ENCODE results near the gene SORCS2.

The SORCS2 gene

GRCh38 chr4:7464259-7464655, 271.9 kb downstream of the SORCS2 start:
- DNase-seq = no peak

DNA sequence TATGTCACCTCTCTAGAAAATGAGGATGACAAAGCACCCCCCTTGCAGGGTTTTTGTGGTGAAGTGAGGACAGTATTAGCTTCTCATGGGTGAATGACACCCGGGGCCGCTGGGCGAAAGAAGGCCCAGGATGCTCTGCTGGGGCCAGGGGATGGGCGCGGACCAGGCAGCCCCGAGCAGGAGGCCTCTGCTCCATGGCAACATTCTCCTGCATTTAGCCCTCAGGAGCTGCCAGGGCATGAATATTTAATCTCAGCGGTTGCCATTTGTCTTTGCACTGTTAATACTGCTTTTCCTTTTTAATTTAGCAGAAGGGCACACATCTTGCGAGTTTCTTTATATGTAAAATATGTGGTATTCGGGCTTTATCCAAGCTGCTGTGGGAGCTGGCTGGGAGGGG, 272.7 kb downstream of the SORCS2 start:
- no peak for DNase-seq

- no peak for DNase-seq
Observed at GRCh38 chr4:7466215-7466614, 273.9 kb downstream of the SORCS2 start.

DNA sequence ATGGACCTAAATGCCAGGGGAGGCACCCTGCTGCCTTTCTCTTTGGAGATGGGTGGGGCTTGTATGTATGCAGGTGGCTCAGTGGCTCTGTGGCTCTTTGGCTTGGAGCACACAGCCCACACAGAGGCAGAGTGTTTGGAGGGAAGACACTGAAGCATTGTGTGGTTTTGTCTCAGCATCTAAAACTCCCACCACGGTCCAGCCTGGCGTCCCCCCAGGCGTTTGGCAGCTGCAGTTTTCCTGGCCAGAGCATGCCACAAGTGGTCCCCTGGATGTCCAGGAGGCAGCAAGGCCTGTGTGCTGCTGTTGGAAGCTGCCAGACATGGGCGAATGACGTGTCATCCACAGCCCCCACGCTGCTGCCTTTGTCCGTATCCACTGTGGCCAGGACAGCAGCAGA, 274.6 kb downstream of the SORCS2 start:
- no peak for DNase-seq

DNA sequence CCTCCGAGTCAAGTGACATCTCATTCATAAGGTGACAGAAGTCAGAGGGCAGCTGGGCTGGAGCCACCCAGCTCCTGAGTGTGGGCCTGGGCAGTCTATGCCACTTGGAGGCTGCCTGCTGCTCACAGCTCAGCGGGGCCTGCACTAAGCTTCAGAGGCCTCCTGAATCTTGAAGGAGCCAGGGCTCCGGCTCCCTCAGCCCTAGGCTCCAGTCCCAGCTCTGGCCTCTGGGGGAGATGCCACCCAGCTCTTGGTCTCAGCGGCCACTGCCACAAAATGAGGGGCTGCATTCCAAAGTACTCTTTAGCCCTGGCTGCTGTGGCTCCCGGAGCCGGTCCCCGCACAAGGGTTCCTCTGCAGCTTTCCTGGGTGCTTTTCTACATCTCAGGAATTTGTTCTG, 275.1 kb downstream of the SORCS2 start:
- DNase-seq = no peak

- no peak for DNase-seq
Observed at GRCh38 chr4:7469023-7469422, 276.7 kb downstream of the SORCS2 start.

DNA sequence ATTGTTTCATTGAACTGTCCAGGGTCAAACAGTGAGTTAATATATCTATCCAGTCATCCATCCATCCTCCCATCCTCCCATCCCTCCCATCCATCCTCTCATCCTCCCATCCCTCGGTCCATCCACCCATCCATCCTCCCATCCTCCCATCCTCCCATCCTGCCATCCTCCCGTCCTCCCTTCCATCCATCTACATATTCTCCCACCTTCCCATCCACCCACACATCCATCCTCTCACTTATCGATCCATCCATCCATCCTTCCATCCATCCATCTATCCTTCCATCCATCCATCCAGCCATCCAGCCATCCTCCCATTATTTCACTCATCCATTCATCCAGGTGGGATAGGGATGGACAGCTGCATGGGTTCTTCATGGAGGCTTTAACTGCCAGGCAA, 277.8 kb downstream of the SORCS2 start:
- no peak for DNase-seq

DNA sequence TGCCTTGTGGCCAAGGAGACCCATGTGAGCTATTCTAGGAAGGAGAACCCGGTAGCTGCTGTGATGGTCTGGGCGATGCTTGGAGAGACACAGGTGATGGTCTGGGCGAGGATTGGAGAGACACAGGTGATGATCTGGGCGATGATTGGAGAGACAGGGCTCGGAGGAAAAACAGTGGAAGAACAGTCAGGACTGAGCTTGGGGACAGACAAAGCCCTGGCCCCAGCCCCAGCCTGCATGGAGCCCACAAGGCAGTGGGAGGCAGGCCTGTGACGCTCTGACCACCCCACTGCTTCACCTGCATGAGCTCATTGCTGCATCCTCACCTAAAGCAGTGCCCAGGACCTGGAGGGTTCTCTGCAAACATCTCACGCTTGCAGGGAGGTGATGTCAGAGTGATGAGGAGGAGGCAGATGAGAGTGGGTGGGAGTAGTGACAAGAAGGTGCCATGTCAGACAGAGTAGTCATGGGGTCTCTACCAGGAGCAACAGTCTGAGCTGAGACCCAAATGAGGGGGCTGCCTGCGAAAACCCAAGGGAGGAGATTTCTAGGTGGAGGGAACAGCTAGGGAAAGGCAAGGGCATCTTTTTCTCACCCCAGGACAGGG, 278.3 kb downstream of the SORCS2 start:
- DNase-seq = no peak

- no peak for DNase-seq
Observed at GRCh38 chr4:7472442-7473013, 280.2 kb downstream of the SORCS2 start.

GRCh38 chr4:7473081-7473480, 280.7 kb downstream of the SORCS2 start:
- no peak for DNase-seq

DNA sequence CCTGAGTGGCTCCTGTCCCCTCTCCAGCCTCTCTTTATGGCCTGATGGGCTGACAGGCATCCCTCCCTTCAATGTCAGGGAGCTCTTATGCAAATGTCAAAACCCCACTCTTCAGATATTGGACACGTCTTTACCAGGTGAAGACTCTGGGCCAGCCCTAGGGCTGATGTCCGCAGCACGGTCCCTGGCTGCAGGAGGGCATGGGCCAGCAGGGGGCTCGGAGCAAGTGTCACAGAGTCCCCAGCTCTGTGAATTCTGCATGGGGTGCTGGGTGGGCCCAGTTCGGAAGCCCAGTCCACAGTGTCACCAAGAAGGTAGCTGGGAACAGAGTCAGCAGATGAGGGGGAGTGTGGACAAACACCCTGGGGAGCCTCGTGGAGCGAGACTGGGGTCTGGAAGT, 282.0 kb downstream of the SORCS2 start:
- DNase-seq = no peak

GRCh38 chr4:7475207-7475606, 282.9 kb downstream of the SORCS2 start:
- no peak for DNase-seq

- no peak for DNase-seq
Observed at GRCh38 chr4:7476820-7477219, 284.5 kb downstream of the SORCS2 start.

GRCh38 chr4:7477695-7478094, 285.4 kb downstream of the SORCS2 start:
- DNase-seq = no peak

- no peak for DNase-seq
Observed at GRCh38 chr4:7478665-7479064, 286.3 kb downstream of the SORCS2 start.

DNA sequence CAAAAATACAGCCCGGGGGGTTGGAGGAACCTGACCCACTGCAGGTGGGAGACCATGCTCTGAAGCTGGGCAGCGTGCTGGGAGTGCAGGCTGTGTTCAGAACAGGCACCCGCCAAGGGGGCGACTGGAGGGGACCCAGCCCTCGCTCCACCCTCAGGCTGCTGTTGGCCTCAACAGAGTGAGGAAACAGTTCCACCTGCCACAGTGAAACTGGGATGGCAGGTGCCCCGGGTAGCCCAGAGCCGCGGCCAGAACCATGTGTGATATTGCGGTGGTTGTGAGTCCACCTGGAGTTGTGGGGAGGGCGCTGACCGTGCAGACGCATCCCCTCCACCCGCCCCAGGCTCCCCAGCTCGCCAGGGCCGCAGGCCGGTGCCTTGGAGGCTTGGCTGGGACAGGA, 288.1 kb downstream of the SORCS2 start:
- no peak for DNase-seq

GRCh38 chr4:7481227-7481626, 288.9 kb downstream of the SORCS2 start:
- DNase-seq = no peak

- no peak for DNase-seq
Observed at GRCh38 chr4:7485096-7485495, 292.8 kb downstream of the SORCS2 start.

GRCh38 chr4:7486101-7486500, 293.8 kb downstream of the SORCS2 start:
- DNase-seq = no peak

DNA sequence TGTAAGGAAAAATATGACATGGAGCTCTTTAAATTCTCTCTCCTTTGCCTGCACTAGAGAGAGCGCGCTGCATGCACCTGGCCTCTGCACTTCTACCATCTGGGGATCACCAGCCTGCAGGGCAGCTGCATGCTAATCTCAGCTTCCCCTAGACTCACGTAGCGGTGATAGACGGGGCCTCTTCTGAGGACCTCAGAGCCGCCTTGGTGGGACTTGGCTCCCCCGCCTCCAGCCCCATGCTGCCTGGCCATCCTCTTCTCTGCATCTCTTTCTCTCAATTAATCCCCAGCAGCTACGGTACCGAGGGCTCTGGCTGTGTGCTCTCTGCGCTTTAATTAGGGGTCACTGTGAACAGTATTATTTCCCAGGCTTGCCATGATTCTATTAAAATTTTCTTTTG, 295.2 kb downstream of the SORCS2 start:
- no peak for DNase-seq

DNA sequence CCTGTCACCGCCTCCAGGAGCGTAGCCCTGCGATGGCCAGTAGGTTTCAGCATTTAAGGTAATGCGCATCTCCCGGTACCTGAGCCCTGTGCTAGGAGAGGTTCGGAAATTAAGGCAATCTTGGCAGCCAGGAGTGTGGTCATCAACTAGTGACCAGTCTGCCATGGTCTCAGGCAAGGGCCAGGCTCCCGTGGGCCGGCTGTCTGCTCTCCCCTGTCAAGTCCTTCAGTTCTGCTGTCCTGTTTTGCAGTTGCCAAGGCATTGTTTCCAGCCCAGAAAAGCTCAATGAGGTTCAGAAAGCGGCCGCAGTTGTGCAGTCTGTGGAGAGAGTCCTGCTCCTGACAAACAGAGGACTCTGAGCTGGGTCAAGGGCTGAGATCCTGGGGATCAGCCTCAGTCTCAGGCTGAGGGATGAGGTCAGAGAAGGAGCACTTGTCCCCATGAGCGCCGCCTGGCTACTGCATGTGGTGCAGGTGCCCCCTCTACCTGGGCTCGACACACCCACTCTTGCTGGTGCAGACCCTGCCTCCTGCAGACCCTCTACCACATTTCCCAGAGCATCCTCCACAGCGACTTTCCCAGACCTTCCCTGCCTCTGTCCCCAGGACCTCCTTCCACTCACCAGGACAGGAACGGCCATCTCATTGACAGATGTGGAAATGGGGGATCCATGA, 295.8 kb downstream of the SORCS2 start:
- no peak for DNase-seq

- DNase-seq = no peak
Observed at GRCh38 chr4:7491915-7492314, 299.6 kb downstream of the SORCS2 start.

DNA sequence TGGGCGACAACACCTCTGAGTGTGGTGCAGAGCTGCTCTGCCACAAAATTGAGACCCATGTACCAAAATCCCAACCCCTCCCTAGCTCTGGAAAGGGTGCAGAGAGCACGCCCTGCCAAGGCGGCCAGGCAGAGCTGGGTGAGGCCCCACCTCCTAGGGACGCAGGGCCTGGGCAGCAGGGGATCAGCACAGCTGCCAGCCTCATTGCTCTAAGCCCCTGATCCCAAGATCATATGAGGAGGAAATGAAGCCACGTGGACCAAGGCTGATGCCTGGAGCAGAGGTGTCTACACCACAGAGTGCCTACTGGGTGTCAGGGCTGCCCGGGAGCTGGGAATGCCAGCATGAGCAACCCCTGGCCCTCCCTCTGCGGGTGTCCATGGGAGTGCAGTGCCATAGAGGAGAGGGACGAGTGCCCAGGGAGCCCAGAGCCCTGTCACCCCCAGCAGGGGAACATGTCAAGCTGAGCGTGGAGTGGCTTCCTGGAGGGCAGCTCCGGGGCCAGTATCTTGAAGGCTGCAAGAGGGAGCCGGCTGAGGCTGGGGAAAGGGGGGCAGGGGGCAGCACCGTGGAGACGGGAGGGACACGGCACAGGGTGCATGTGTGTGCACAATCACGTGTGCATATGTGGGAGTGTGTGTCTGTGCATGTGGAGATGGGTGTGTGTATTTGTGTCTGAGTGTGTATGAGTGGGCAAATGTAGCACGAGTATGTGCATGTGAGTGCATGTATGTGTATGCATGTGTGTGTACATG, 306.3 kb downstream of the SORCS2 start:
- no peak for DNase-seq

DNA sequence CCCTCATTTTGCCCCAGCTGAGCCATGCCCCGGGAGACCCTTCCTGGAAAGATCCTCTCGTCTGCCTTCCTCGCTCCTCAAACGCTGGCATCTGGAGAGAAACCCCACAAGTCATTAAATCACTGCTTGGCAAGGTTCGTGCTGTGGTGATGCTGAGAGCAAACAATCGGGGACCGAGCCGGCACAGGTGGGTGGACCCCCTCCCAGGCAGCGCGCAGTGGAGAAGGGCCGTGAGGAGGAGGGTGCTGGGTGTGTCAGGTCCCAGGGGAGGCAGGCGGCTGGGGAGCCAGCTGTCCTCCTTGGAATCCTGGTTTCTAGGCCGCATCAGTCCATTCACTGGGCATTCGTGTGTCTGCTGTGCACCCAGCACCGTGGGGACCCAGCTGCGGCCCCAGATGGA, 307.3 kb downstream of the SORCS2 start:
- no peak for DNase-seq
